Endodermal cell (in vitro differentiated cells): Measurements from ENCODE around the gene CALML3. TPM values are rescaled to one million over a fixed set of nuclear protein-coding genes. Genes with fewer than 3 reads are reported as not detected.

Experiments used
- DNase-seq: peaks from one replicate; pipeline ENCODE4 v3.0.0-alpha.2; 2017
- H3K27ac ChIP-seq: 2 replicates; pipeline ENCODE4 v1.5.1; 2013; ENCODE audit warnings: mild to moderate bottlenecking, low read depth, low read length, moderate library complexity
- H3K27me3 ChIP-seq: 2 replicates; pipeline ENCODE4 v1.6.1; 2013; ENCODE audit warnings: mild to moderate bottlenecking, low read length, moderate library complexity; ENCODE audit not compliant: insufficient read depth, control insufficient read depth, poor library complexity, severe bottlenecking
- H3K36me3 ChIP-seq: 2 replicates; pipeline ENCODE4 v1.7.0; 2013; ENCODE audit warnings: mild to moderate bottlenecking, low read length, moderate library complexity; ENCODE audit not compliant: control insufficient read depth, insufficient read depth
- H3K4me1 ChIP-seq: one replicate; pipeline ENCODE4 v1.7.0; 2013; ENCODE audit warnings: low read length; ENCODE audit not compliant: control insufficient read depth, insufficient read depth
- H3K4me3 ChIP-seq: 2 replicates; pipeline ENCODE4 v1.5.1; 2013; ENCODE audit warnings: mild to moderate bottlenecking, low read length, moderate library complexity
- H3K9ac ChIP-seq: 2 replicates; pipeline ENCODE4 v1.6.1; 2013; ENCODE audit warnings: mild to moderate bottlenecking, low read length, moderate library complexity; ENCODE audit not compliant: poor library complexity, severe bottlenecking; ENCODE audit errors: extremely low read depth
- H3K9me3 ChIP-seq: 2 replicates; pipeline ENCODE4 v1.6.1; 2013; ENCODE audit warnings: mild to moderate bottlenecking, low read length, moderate library complexity; ENCODE audit not compliant: control insufficient read depth
- H3K27ac Mint-ChIP-seq: 2 replicates; pipeline ENCODE4 v1.8.0; 2020; ENCODE audit warnings: mixed read lengths
- H3K27me3 Mint-ChIP-seq: 2 replicates; pipeline ENCODE4 v1.8.0; 2021; ENCODE audit warnings: mild to moderate bottlenecking, mixed read lengths; ENCODE audit not compliant: insufficient read depth
- H3K36me3 Mint-ChIP-seq: 2 replicates; pipeline ENCODE4 v1.8.0; 2020; ENCODE audit warnings: low read depth, mixed read lengths
- H3K4me1 Mint-ChIP-seq: 2 replicates; pipeline ENCODE4 v1.8.0; 2020; ENCODE audit warnings: mixed read lengths
- H3K4me3 Mint-ChIP-seq: 2 replicates; pipeline ENCODE4 v1.8.0; 2020; ENCODE audit warnings: mild to moderate bottlenecking, moderate library complexity, mixed read lengths
- H3K9me3 Mint-ChIP-seq: 2 replicates; pipeline ENCODE4 v1.8.0; 2020; ENCODE audit warnings: mild to moderate bottlenecking, mixed read lengths
- CTCF ChIP-seq: fragments of 200-600 bp; sonication (generic); conservative IDR thresholded peaks from 2 replicates; pipeline ENCODE4 v1.5.0; 2021; ENCODE audit warnings: antibody characterized with exemption, mild to moderate bottlenecking
- WGBS, 2 experiments: methylation state at CpG; one replicate each; pipeline versions ENCODE4 v1.1.5 to v1.1.7; 2013; ENCODE audit warnings: missing lambda C conversion rate in 2 of 2, mixed read lengths in 1 of 2; ENCODE audit not compliant: insufficient coverage in 1 of 2, insufficient read length in 1 of 2; 5-methylcytosine and 5-hydroxymethylcytosine counted together
- total RNA-seq, 2 donors: library from RNA; stranded (reverse); fragmentation: NEBNext Ultra II Directional in 1 of 2; extraction: Animal tissue kit (Norgen Biotek cat#: 25700) in 1 of 2; gene quantifications; 2 replicates in 1 of 2; 3 replicates in 1 of 2; pipeline ENCODE4 v1.2.1, GENCODE V29; 2021

Gene CALML3
- total RNA-seq, 2 donors from 2014 or later: not detected

DNA sequence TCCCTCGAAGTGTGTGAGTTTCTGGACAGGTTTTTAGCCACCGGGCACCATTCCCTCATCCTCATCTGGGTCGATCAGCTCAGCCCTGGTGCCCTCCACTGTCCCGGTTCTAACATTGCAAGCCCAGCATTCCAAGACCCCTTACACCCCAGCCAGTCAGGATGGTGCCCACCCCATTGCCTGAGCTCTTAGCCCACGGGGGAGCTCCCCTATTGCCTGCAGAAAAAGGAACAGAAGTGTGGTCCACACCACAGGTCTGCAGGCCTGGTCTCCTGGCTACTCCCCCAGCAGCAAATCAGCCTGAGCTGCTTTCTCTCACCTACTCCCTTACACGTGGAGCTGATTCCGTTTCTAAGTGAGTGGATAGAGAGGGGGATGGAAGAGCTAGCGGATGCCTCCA lies 30.1 kb upstream of the CALML3 start:
- 83 to 92% methylated on average over 1 to 8 of the region's 8 CpGs for WGBS, 2 experiments
- Histone ChIP-seq H3K36me3 (no peaks in the 10 kb centered on the region), H3K27me3 (no peaks in the 10 kb centered on the region), H3K4me3 (no peak overlapping the region), H3K4me1 (peaks cover 3% of the 10 kb centered on the region), H3K27ac (no peak overlapping the region), H3K9ac (no peak overlapping the region), H3K9me3 (no peaks in the 10 kb centered on the region)
- Mint-ChIP-seq H3K27me3 (peaks cover 5% of the 10 kb centered on the region), H3K9me3 (peaks cover 14% of the 10 kb centered on the region), H3K36me3 (no peaks in the 10 kb centered on the region), H3K4me3 (no peak overlapping the region), H3K4me1 (peaks cover 13% of the 10 kb centered on the region), H3K27ac (no peak overlapping the region)
- no peak for TF ChIP-seq CTCF
- no peak for DNase-seq

DNA sequence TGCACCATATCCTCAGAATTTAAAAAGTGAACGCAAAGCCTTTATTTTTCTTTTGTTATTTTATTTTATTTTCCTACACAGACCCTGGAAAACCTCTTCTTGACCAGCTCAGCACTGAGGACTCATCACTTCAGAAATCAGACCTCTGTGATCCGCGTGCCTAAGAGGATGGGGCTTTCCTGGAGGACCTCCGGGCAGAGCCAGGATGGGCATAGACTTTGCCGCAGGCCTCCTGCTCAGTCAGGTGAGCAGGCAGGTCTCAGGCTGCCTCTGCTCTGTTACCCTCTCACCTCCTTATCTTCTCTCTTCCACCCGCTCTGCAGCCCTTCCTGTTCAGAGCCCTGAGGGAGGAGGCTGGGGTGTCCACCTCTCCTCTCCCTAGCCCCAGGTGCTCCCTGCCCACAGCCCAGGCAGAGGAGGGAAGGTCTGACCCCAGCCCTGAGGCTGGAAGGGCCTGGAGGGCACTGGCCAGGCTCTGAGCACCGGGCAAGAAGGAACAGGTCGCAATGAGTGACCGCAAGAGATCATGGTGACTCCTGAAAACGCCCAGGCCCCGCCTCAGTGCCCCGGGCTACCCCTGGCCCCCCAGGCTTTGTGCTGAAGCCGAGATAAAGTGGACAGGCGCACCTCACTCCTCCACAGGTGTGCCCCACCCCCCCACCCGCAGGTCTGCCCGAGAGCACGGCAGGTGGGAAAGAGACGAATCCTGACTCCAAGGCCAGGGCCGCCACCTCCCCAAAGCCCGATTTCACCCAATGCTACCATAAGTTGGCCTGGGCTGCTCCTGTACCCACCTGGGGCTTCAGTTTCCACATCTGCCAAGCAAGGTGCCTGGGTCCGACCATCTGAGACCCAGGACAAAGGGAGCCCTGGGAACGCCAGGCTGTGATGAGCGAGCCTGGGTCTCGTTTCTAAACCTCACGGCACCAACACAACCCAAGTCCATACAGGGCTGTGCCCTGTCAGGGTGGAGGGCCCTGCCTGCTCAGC lies 28.2 kb upstream of the CALML3 start:
- Histone ChIP-seq H3K4me1 (peaks cover 3% of the 10 kb centered on the region), H3K9me3 (no peaks in the 10 kb centered on the region), H3K9ac (no peak overlapping the region), H3K27me3 (no peaks in the 10 kb centered on the region), H3K36me3 (no peaks in the 10 kb centered on the region), H3K27ac (no peak overlapping the region), H3K4me3 (no peak overlapping the region)
- 90 to 98% methylated on average over 10 to 25 of the region's 25 CpGs for WGBS, 2 experiments
- H3K9me3 Mint-ChIP-seq: peaks cover 14% of the 10 kb centered on the region
- peaks cover 13% of the 10 kb centered on the region for H3K4me1 Mint-ChIP-seq
- DNase-seq: no peak
- no peak overlapping the region for H3K4me3 Mint-ChIP-seq
- H3K27ac Mint-ChIP-seq: no peak overlapping the region
- no peaks in the 10 kb centered on the region for H3K36me3 Mint-ChIP-seq
- peaks cover 7% of the 10 kb centered on the region for H3K27me3 Mint-ChIP-seq
- TF ChIP-seq CTCF: no peak

GRCh38 chr10:5497289-5497688 lies 27.5 kb upstream of the CALML3 start:
- no peak for DNase-seq
- H3K27ac Mint-ChIP-seq: no peak overlapping the region
- H3K4me3 Mint-ChIP-seq: no peak overlapping the region
- Histone ChIP-seq H3K4me3 (no peak overlapping the region), H3K9me3 (no peaks in the 10 kb centered on the region), H3K4me1 (peaks cover 3% of the 10 kb centered on the region), H3K36me3 (no peaks in the 10 kb centered on the region), H3K9ac (no peak overlapping the region), H3K27ac (no peak overlapping the region), H3K27me3 (no peaks in the 10 kb centered on the region)
- H3K4me1 Mint-ChIP-seq: peaks cover 13% of the 10 kb centered on the region
- no peaks in the 10 kb centered on the region for H3K36me3 Mint-ChIP-seq
- no peak for TF ChIP-seq CTCF
- H3K27me3 Mint-ChIP-seq: peaks cover 7% of the 10 kb centered on the region
- WGBS, 2 experiments: 87 to 89% methylated on average over 3 to 6 of the region's 6 CpGs
- peaks cover 7% of the 10 kb centered on the region for H3K9me3 Mint-ChIP-seq
